H1 (cell line): ENCODE measurements around the gene PMFBP1. TPM values are rescaled to one million over a fixed set of nuclear protein-coding genes. Genes with fewer than 3 reads are reported as not detected.

Source experiments
- CTCF ChIA-PET: fragments of 300-600 bp; sonication (Branson Sonifier 250); formaldehyde crosslinking; loops from one replicate; lab custom pipeline; 2021; ENCODE audit not compliant: partially characterized antibody; lab: Charles Lee
- POLR2A ChIA-PET: fragments of 300-600 bp; sonication (Branson Sonifier 250); formaldehyde crosslinking; loops from one replicate; lab custom pipeline; 2021; ENCODE audit warnings: inconsistent platforms; ENCODE audit not compliant: partially characterized antibody; lab: Charles Lee
- DNase-seq, 2 experiments: peaks; one replicate each; pipeline versions ENCODE4 v3.0.0 to v3.0.0-alpha.2; 2010 to 2022; ENCODE audit warnings: low spot score in 2 of 2, low read depth in 1 of 2, mixed read lengths in 1 of 2
- FAIRE-seq: peaks from 2 replicates; lab custom pipeline; 2011; peaks lifted over from hg19 to GRCh38; lab: Jason Lieb, UNC
- H2AFZ ChIP-seq: 2 replicates; pipeline ENCODE4 v1.8.1; 2012; ENCODE audit warnings: low read length, inconsistent platforms
- H2AK5ac ChIP-seq: 2 replicates; pipeline ENCODE4 v1.6.1; 2013; ENCODE audit warnings: low read depth, low read length
- H2BK120ac ChIP-seq: replicated peaks from 2 replicates; pipeline ENCODE3; 2013; ENCODE audit warnings: low read depth, low read length, inconsistent platforms
- H2BK12ac ChIP-seq: 2 replicates; pipeline ENCODE4 v1.6.1; 2013; ENCODE audit warnings: low read depth, low read length
- H2BK15ac ChIP-seq: 2 replicates; pipeline ENCODE4 v1.6.1; 2013; ENCODE audit warnings: low read length
- H2BK20ac ChIP-seq: 2 replicates; pipeline ENCODE4 v1.6.1; 2013; ENCODE audit warnings: low read length
- H2BK5ac ChIP-seq: 2 replicates; pipeline ENCODE4 v1.6.1; 2013; ENCODE audit warnings: low read depth, low read length
- H3K14ac ChIP-seq: 2 replicates; pipeline ENCODE4 v1.6.1; 2013; ENCODE audit warnings: inconsistent platforms; ENCODE audit not compliant: insufficient read length
- H3K18ac ChIP-seq: 2 replicates; pipeline ENCODE4 v1.6.1; 2013; ENCODE audit warnings: low read length; ENCODE audit errors: extremely low read depth
- H3K23ac ChIP-seq: 2 replicates; pipeline ENCODE4 v1.6.1; 2013; ENCODE audit warnings: inconsistent platforms; ENCODE audit not compliant: insufficient read length
- H3K23me2 ChIP-seq: 2 replicates; pipeline ENCODE4 v1.6.1; 2013; ENCODE audit warnings: low read depth, low read length
- H3K27ac ChIP-seq: 2 replicates; pipeline ENCODE4 v1.6.1; 2011; ENCODE audit warnings: low read depth, low read length, inconsistent platforms
- H3K27me3 ChIP-seq, 4 experiments: replicated peaks in 1 of 4; 1 replicate in 1 of 4; 2 replicates in 3 of 4; pipeline versions ENCODE4 v1.6.1 to v1.8.1; 2011 to 2013; ENCODE audit warnings: low read length in 3 of 4, mild to moderate bottlenecking in 3 of 4, inconsistent platforms in 2 of 4, mixed read lengths in 2 of 4, moderate library complexity in 1 of 4; ENCODE audit not compliant: control insufficient read depth in 3 of 4, insufficient read depth in 3 of 4; ENCODE audit errors: extremely low read depth in 1 of 4
- H3K36me3 ChIP-seq, 4 experiments: 2 replicates each; pipeline versions ENCODE4 v1.6.1 to v1.8.1; 2011 to 2013; ENCODE audit warnings: mild to moderate bottlenecking in 4 of 4, low read length in 3 of 4, moderate library complexity in 2 of 4, control low read depth in 1 of 4, inconsistent platforms in 1 of 4; ENCODE audit not compliant: insufficient read depth in 4 of 4, control insufficient read depth in 2 of 4
- H3K4ac ChIP-seq: replicated peaks from 2 replicates; pipeline ENCODE3; 2013; ENCODE audit warnings: low read length, low read depth, mixed read lengths, inconsistent platforms; ENCODE audit not compliant: insufficient read length
- H3K4me1 ChIP-seq, 4 experiments: replicated peaks in 1 of 4; 1 replicate in 1 of 4; 2 replicates in 3 of 4; pipeline versions ENCODE4 v1.6.1 to v1.8.1; 2011 to 2013; ENCODE audit warnings: low read length in 3 of 4, inconsistent platforms in 2 of 4, mixed read lengths in 1 of 4; ENCODE audit not compliant: insufficient read depth in 4 of 4, control insufficient read depth in 3 of 4
- H3K4me2 ChIP-seq, 2 experiments: 2 replicates each; pipeline versions ENCODE4 v1.6.1 to v1.8.1; 2011 to 2013; ENCODE audit warnings: low read depth in 2 of 2, low read length in 2 of 2, control low read depth in 1 of 2, inconsistent platforms in 1 of 2, mild to moderate bottlenecking in 1 of 2; ENCODE audit not compliant: insufficient read depth in 1 of 2
- H3K4me3 ChIP-seq, 4 experiments: fragments of 200-600, 300-600 bp in 1 of 4; sonication (generic), shearing (Covaris generic), sonication (Bioruptor Twin) in 1 of 4; 2 replicates each; pipeline versions ENCODE4 v1.5.1 to v1.8.1; 2011 to 2016; ENCODE audit warnings: low read length in 4 of 4, low read depth in 3 of 4, control low read depth in 2 of 4, inconsistent platforms in 2 of 4, mild to moderate bottlenecking in 2 of 4, mixed read lengths in 1 of 4, moderate library complexity in 1 of 4; ENCODE audit not compliant: insufficient read depth in 2 of 4; ENCODE audit errors: extremely low read depth in 1 of 4
- H3K56ac ChIP-seq: replicated peaks from 2 replicates; pipeline ENCODE3; 2013; ENCODE audit warnings: low read depth, mild to moderate bottlenecking, mixed read lengths, low read length, inconsistent platforms; ENCODE audit not compliant: insufficient read length
- H3K79me1 ChIP-seq: 2 replicates; pipeline ENCODE4 v1.6.1; 2013; ENCODE audit warnings: low read depth, low read length, control low read depth
- H3K79me2 ChIP-seq, 2 experiments: 2 replicates each; pipeline versions ENCODE4 v1.6.1 to v1.8.1; 2012 to 2013; ENCODE audit warnings: low read length in 2 of 2, mild to moderate bottlenecking in 2 of 2, inconsistent platforms in 1 of 2; ENCODE audit not compliant: insufficient read depth in 2 of 2, control insufficient read depth in 1 of 2
- H3K9ac ChIP-seq, 4 experiments: replicated peaks in 1 of 4; 1 replicate in 1 of 4; 2 replicates in 3 of 4; pipeline versions ENCODE4 v1.6.1 to v1.8.1; 2011 to 2013; ENCODE audit warnings: low read depth in 3 of 4, low read length in 3 of 4, control low read depth in 2 of 4, mild to moderate bottlenecking in 2 of 4, moderate library complexity in 2 of 4, inconsistent platforms in 1 of 4; ENCODE audit errors: extremely low read depth in 1 of 4
- H3K9me3 ChIP-seq, 2 experiments: 2 replicates each; pipeline versions ENCODE4 v1.6.1 to v1.8.1; 2012 to 2013; ENCODE audit warnings: mild to moderate bottlenecking in 2 of 2, moderate library complexity in 2 of 2, control low read depth in 1 of 2, inconsistent platforms in 1 of 2, low read depth in 1 of 2, low read length in 1 of 2, mixed read lengths in 1 of 2; ENCODE audit not compliant: insufficient read depth in 2 of 2
- H4K20me1 ChIP-seq, 2 experiments: replicated peaks in 1 of 2; 2 replicates each; pipeline versions ENCODE3 to v1.8.1; 2011 to 2013; ENCODE audit warnings: inconsistent platforms in 2 of 2, low read length in 2 of 2, mild to moderate bottlenecking in 1 of 2; ENCODE audit not compliant: insufficient read depth in 2 of 2, control insufficient read depth in 1 of 2
- H4K5ac ChIP-seq: 2 replicates; pipeline ENCODE4 v1.6.1; 2013; ENCODE audit warnings: low read length, low read depth, mixed read lengths, inconsistent platforms; ENCODE audit not compliant: insufficient read length
- H4K8ac ChIP-seq: 2 replicates; pipeline ENCODE4 v1.8.0; 2013; ENCODE audit warnings: mild to moderate bottlenecking, moderate library complexity, low read length, inconsistent platforms; ENCODE audit not compliant: insufficient read depth; ENCODE audit errors: extremely low read depth
- H4K91ac ChIP-seq: replicated peaks from 2 replicates; pipeline ENCODE3; 2013; ENCODE audit warnings: low read length, mixed read lengths, inconsistent platforms; ENCODE audit not compliant: insufficient read length
- TBP ChIP-seq: IDR thresholded peaks from 2 replicates; pipeline ENCODE4 v1.6.1; 2011; ENCODE audit warnings: low read depth, low read length, improper control_type of control experiment
- ZNF274 ChIP-seq: IDR thresholded peaks from 2 replicates; pipeline ENCODE4 v1.7.0; 2012; ENCODE audit warnings: low read length, borderline replicate concordance; ENCODE audit errors: extremely low read depth
- WGBS, 2 experiments: shearing (Covaris generic) in 1 of 2; methylation state at CpG; one replicate each; pipeline versions ENCODE4 v1.1.6 to v1.1.7; 2013 to 2015; ENCODE audit warnings: low lambda C conversion rate in 2 of 2, mixed read lengths in 2 of 2, inconsistent platforms in 1 of 2, low coverage in 1 of 2, missing lambda C conversion rate in 1 of 2; ENCODE audit not compliant: insufficient replicate concordance in 2 of 2, insufficient coverage in 1 of 2, insufficient read length in 1 of 2; ENCODE audit errors: extremely low coverage in 1 of 2, missing lambda C conversion rate in 1 of 2; 5-methylcytosine and 5-hydroxymethylcytosine counted together
- polyA plus RNA-seq, 7 experiments: library from polyadenylated mRNA; depleted of rRNA in 3 of 7; stranded (reverse) in 5 of 7; unstranded in 2 of 7; fragments of >200 nt in 5 of 7; fragments of 200-250 nt in 2 of 7; gene quantifications; 1 replicate in 5 of 7; 2 replicates in 1 of 7; 4 replicates in 1 of 7; pipeline versions ENCODE4 v1.2.1 to v1.2.3, GENCODE V29; 2011 to 2013; ENCODE audit warnings: missing spikeins in 2 of 7, mixed read lengths in 2 of 7
- total RNA-seq: library from RNA; stranded (reverse); fragmentation: NEBNext Ultra II Directional; extraction: Animal tissue kit (Norgen Biotek cat#: 25700); gene quantifications from 2 replicates; pipeline ENCODE4 v1.2.1, GENCODE V29; 2021

PMFBP1 gene
- total and polyA plus RNA-seq, 2 of the 8 experiments (the other 6 are each of a cell fraction or from before 2014, with no cell fraction given) = 0.32 to 1.6 TPM

DNA sequence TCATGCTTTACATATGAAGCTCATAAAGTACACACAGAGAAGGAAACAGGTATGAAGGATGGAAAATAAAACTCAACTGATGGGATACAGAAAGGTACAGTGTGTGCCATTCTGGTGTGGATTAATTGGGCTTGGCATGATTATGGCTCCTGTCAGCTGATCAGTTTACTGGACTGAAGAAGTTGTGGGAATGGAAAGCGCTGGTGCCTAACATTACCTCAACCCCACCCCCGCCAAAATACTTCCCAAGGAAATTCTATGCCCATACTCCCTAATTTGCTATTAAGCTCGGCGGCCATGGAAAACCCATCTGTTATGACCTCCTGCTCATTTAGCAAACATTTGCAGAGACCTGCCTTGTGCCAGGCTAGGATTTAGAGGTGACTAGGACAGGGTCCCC lies 16.6 kb upstream of the PMFBP1 start:
- no peak overlapping the region for H3K4me3 ChIP-seq
- H4K5ac ChIP-seq = no peak overlapping the region
- TF ChIP-seq TBP = no peak
- TF ChIP-seq ZNF274 = no peak
- no peak overlapping the region for H3K4ac ChIP-seq
- H3K79me1 ChIP-seq = no peaks in the 10 kb centered on the region
- no peak overlapping the region for H3K4me2 ChIP-seq
- no peak overlapping the region for H4K8ac ChIP-seq
- H4K20me1 ChIP-seq = no peaks in the 10 kb centered on the region
- H3K36me3 ChIP-seq = no peaks in the 10 kb centered on the region
- FAIRE-seq (no peak), DNase-seq (no peak)
- no peak overlapping the region for H4K91ac ChIP-seq
- no peaks in the 10 kb centered on the region for H3K79me2 ChIP-seq
- H2AK5ac ChIP-seq = no peak overlapping the region
- 93% methylated on average over 4 of the region's 4 CpGs; no CpG with 5 or more reads in 1 of the 2 experiments for WGBS, 2 experiments
- H3K23me2 ChIP-seq = no peaks in the 10 kb centered on the region
- H3K18ac ChIP-seq = no peak overlapping the region
- no peak overlapping the region for H3K23ac ChIP-seq
- no peaks in the 10 kb centered on the region for H3K9me3 ChIP-seq
- H2BK5ac ChIP-seq = no peak overlapping the region
- H2BK20ac ChIP-seq = no peak overlapping the region
- H2BK120ac ChIP-seq = no peak overlapping the region
- ChIA-PET CTCF (interaction anchor here (0.6 to 1.5 kb wide), 5 partner anchors 9 to 199 kb away, joined by 3 to 6 read pairs (median 3); no protein-coding TSS in a partner anchor), POLR2A (no interaction called here)
- H3K14ac ChIP-seq = no peak overlapping the region
- H3K27ac ChIP-seq = no peak overlapping the region
- H3K56ac ChIP-seq = no peak overlapping the region
- no peaks in the 10 kb centered on the region for H3K4me1 ChIP-seq
- no peak overlapping the region for H3K9ac ChIP-seq
- no peaks in the 10 kb centered on the region for H3K27me3 ChIP-seq
- H2BK15ac ChIP-seq = no peak overlapping the region
- H2BK12ac ChIP-seq = no peak overlapping the region
- no peak overlapping the region for H2AFZ ChIP-seq
